ENCODE data around the gene ARF1. TPM values are rescaled to one million over a fixed set of nuclear protein-coding genes. Genes with fewer than 3 reads are reported as not detected.

The ARF1 gene
- total and polyA plus RNA-seq, 2 of the 13 experiments (the other 11 are each of a cell fraction or from before 2014, with no cell fraction given), result 186 to 327 TPM

GRCh38 chr1:228102791-228103620 is 20.5 kb downstream of the ARF1 start, which contains the start of gene C1orf35 (continued):
- TF ChIP-seq SCMH1 (CRISPR knock-in tag; IDR thresholded peaks at IDR 0.05; ENCODE audit: borderline replicate concordance) (no peak), SMAD1 (CRISPR knock-in tag; IDR thresholded peaks at IDR 0.05; ENCODE audit: borderline replicate concordance, low read depth) (0 out of 2 replicates have a peak, but pooled peaks have one; percentile 35), FOSL1 (CRISPR knock-in tag; IDR thresholded peaks at IDR 0.05; ENCODE audit: borderline replicate concordance) (no peak), HNF4A (CRISPR knock-in tag; IDR thresholded peaks at IDR 0.05) (peak; percentile 17; the same call in 1 of the 2 replicates), SOX5 (CRISPR knock-in tag; IDR thresholded peaks at IDR 0.05; ENCODE audit: borderline replicate concordance) (peak; percentile 15; the same call in 1 of the 2 replicates), ZUFSP (CRISPR knock-in tag; IDR thresholded peaks at IDR 0.05; ENCODE audit: borderline replicate concordance) (no peak), TP53 (CRISPR knock-in tag; conservative IDR thresholded peaks at IDR 0.05) (no peak; the same call in none of the 2 replicates), ZNF678 (CRISPR knock-in tag; IDR thresholded peaks at IDR 0.05) (peak; percentile 89), PAWR (CRISPR knock-in tag; IDR thresholded peaks at IDR 0.05; ENCODE audit: borderline replicate concordance) (no peak), U2AF1 (optimal IDR thresholded peaks at IDR 0.05; ENCODE audit: low read depth, low read length) (no peak), ZNF709 (CRISPR knock-in tag; IDR thresholded peaks at IDR 0.05) (0 out of 2 replicates have a peak, but pooled peaks have one; percentile 44), HCFC1 (IDR thresholded peaks at IDR 0.05; ENCODE audit: low read depth, low read length) (peak; percentile 63), ZNF33B (CRISPR knock-in tag; IDR thresholded peaks at IDR 0.05) (peak; percentile 56; the same call in 1 of the 2 replicates), RBM22 (optimal IDR thresholded peaks at IDR 0.05; ENCODE audit: low read length) (no peak), ZNF552 (CRISPR knock-in tag; IDR thresholded peaks at IDR 0.05; ENCODE audit: borderline replicate concordance) (no peak), CBX5 (CRISPR knock-in tag; IDR thresholded peaks at IDR 0.05; ENCODE audit: borderline replicate concordance) (0 out of 2 replicates have a peak, but pooled peaks have one; percentile 30), ZNF776 (CRISPR knock-in tag; IDR thresholded peaks at IDR 0.05) (no peak; the same call in 1 of the 2 replicates), ZFP36 (IDR thresholded peaks at IDR 0.05; ENCODE audit: borderline replicate concordance, low read depth, low read length, partially characterized antibody) (no peak), FOXA1 (IDR thresholded peaks at IDR 0.05) (no peak), FOXA1 (CRISPR knock-in tag; IDR thresholded peaks at IDR 0.05) (peak; percentile 24; the same call in 1 of the 2 replicates), KDM1A (CRISPR knock-in tag; IDR thresholded peaks at IDR 0.05) (no peak; the same call in 1 of the 2 replicates), AGO2 (optimal IDR thresholded peaks at IDR 0.05; ENCODE audit: low read depth, low read length) (peak; percentile 48), ZNF430 (CRISPR knock-in tag; IDR thresholded peaks at IDR 0.05) (peak; percentile 67; the same call in 1 of the 2 replicates), ZBTB3 (CRISPR knock-in tag; IDR thresholded peaks at IDR 0.05; ENCODE audit: borderline replicate concordance, low read depth) (no peak), MXI1 (IDR thresholded peaks at IDR 0.05; ENCODE audit: borderline replicate concordance, low read depth, low read length) (peak; percentile 57; the same call in 1 of the 3 replicates), STAT5B (CRISPR knock-in tag; IDR thresholded peaks at IDR 0.05) (no peak), ZMAT5 (CRISPR knock-in tag; IDR thresholded peaks at IDR 0.05; ENCODE audit: borderline replicate concordance, low read depth) (no peak), ZNF850 (CRISPR knock-in tag; conservative IDR thresholded peaks at IDR 0.05) (no peak), BRF2 (CRISPR knock-in tag; IDR thresholded peaks at IDR 0.05) (no peak)
